Activated CD8-positive, alpha-beta memory T cell treated with anti-CD3 and anti-CD28 coated beads, Interleukin-2, amount 50 U/mL, for 48 hours (primary cell): ENCODE results near the gene TMEM39A.

Experiments
- DNase-seq: peaks from one replicate; pipeline ENCODE4 v3.0.0-alpha.2; 2020

The TMEM39A gene

DNA sequence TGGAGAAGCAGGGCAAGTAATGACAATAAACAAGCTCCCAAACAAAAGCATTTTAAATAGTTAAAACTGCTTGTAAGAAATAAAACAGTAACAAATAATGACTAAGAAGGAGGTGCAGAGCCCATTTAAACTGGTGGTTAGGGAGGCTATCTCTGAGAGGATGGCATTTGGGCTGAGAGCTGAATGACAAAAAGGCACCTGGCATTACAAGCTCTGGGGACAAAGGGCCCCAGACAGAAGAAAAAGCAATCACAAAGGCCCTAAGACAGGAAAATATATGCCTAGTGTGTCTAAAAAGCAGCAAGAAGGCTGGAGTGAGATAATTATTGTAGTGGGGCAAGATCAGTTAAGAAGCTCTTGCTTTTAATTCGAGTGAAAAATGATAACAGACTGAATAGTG lies 9.6 kb downstream of the TMEM39A start:
- no peak for DNase-seq

GRCh38 chr3:119444590-119444989 lies 18.8 kb downstream of the TMEM39A start:
- no peak for DNase-seq

GRCh38 chr3:119443179-119443578 lies 20.2 kb downstream of the TMEM39A start:
- no peak for DNase-seq

- DNase-seq: no peak
Measured at GRCh38 chr3:119437691-119438258, 25.6 kb downstream of the TMEM39A start.

GRCh38 chr3:119436977-119437376 lies 26.4 kb downstream of the TMEM39A start:
- no peak for DNase-seq

DNA sequence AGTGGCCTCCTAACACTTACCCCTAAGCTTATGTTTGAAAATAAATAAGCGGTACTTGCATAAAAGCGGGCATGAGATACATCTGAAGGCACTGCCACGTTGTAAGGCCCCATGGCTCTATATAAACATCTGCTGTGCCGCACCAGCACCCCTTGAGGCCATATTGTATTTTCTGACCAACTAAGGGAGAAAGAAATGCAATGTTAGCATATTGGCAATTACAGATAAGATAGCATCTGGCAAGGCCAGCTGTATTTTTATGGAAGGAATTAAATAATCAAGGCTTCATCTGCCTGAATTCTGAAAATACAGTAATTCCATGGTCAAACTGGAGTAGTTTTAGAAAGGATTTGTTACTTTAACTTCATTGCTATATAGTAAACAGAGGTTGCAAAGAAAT lies 28.7 kb downstream of the TMEM39A start:
- DNase-seq: no peak

DNA sequence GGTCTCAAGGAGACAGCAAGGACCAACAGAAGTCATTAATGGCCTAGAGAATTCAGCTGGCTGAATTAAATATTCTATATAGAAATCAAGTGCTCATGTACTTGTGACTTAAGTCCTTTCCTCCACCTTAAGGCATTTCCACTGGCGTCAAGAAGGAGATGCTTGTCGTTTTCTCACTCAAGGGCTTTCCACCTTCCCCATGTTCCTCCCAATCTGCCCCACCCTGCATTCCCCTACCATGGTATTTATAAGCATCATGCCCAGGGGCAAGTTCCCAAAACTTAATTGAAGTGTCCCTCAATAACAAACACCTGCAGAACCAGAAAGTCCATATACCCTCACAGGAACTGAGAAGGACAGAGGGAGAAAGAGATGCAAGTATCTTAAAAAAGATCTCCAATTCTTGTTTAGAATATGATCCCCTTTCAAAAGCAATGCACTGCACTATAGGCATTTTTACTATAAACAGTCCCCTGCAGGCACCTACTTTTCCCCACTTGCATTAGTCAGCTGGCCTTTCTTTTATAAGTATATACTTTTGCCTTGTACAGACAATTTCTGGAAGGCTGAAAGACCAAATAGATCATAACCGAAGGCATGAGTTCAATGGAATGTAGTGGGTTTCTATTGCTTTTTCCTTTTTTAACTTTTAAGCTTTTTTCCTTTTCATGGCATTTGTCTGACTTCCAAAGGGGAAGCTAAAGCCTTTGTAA lies 29.6 kb downstream of the TMEM39A start:
- no peak for DNase-seq

- DNase-seq: no peak
Measured at GRCh38 chr3:119428538-119428937, 34.9 kb downstream of the TMEM39A start.

GRCh38 chr3:119427669-119428068 lies 35.7 kb downstream of the TMEM39A start:
- DNase-seq: no peak

DNA sequence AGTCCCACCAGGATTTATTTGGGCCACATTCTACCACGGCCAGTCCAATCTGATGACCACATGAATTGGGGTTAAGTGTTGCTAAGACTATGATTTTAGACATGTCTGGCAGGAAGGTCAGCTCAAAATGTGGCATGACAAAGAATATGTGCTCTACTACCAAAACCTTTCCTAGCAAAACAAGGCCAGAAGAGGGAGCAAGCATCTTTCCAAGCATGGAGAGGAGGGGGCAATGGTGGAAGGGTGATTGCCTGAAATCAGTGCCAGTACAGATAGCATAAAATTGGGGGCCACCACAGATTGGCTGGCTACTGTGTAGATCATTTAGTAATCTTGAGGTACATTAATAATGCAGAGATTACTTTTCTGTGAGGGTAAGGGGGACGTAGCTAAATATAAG lies 43.2 kb downstream of the TMEM39A start:
- DNase-seq: no peak

DNA sequence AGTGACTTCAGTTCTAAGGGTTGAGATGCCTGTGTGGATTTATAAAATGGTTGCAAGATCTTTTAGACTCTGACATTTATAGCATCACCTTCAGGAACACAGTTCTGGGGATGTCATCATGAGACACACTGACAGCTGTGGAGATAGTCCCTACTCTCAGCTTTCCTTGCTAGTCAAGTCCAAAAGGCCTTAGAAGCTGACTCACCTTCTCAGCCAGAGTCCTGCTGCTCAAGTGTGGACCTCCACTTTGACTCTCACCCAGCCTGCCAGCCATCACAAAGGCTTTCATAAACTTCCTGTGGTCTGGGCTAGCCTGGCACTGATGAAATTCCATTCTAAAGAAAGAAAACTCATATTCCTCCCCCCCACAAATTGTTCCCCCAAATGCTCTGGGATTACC lies 44.8 kb downstream of the TMEM39A start:
- DNase-seq: no peak

DNA sequence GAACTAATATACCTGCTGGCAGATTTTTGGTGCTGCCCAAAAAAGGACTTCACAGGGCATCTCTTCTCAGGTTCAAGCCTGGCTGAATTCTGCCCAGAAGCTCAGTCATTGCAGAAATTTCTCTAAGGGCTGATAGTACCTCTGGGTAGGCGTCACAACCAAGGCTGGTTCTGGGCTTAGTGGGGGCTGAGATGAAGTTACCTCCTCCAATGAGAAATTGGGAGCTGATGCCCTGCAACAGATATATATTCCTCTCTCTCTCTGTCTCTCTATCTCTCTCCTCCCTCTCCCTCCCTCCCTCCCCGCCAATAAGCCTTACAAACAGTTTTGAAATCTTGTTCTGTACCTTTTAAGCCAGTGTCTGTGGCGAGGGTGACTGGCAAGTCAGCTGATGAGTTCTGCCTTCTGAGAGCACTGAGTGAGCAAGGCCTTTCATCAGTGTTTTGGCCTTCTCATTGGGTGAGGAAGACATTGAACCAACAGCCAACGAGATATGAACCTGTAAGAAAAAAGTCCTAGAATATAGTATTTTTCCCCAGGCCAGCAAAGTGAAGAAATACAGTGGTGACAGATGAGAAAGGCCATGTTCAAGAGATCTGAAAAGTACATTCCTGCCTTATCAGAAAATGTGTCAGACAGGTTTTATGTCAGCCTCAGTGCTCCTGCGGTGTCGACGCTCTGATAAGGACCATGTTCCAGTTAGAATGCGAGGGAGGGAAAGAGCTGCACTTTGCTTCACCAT lies 45.5 kb downstream of the TMEM39A start:
- no peak for DNase-seq

- no peak for DNase-seq
Measured at GRCh38 chr3:119416873-119417272, 46.5 kb downstream of the TMEM39A start.

GRCh38 chr3:119413603-119414280 lies 49.7 kb downstream of the TMEM39A start:
- DNase-seq: no peak

DNA sequence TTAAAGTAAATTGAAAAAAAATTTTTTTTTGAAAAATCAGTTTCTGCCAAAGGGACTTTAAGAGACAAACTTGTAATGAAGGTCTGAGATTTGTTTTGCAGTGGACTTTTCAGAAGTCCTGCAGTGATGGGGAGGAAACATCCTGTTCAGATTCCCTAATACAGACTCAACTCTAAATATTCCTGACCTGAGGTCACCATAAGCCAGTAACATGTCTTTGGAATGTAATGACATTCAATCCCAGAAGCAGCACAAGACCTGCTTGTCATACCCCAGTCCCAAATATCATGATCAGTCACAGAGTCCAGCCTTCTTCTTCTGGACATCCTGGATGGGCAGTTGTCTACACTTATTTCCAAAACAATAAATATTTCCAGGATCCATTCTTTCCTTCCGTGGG lies 53.6 kb downstream of the TMEM39A start:
- no peak for DNase-seq

GRCh38 chr3:119408243-119408950 lies 55.0 kb downstream of the TMEM39A start:
- no peak for DNase-seq

DNA sequence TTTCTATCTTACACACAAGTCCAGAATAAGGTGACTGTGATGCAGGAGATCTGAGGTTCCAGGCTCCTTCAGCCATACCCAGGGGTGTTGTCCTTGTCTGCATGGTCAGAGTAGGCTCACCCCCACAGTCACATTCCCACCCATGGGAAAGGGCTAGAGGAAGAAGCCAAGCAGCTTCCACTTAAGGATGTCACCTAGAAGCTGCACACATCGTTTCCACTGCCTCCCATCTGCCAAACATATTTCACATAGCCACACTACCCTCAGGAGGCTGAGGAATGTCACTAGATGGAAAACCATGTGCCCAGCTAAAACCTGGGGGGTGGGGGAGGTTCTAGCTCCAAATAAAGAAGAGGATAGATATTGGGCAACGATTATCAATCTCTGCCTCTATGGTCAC lies 58.1 kb downstream of the TMEM39A start:
- DNase-seq: no peak

- no peak for DNase-seq
Measured at GRCh38 chr3:119403201-119403600, 60.2 kb downstream of the TMEM39A start.

- DNase-seq: no peak
Measured at GRCh38 chr3:119402791-119403190, 60.6 kb downstream of the TMEM39A start.

- DNase-seq: no peak
Measured at GRCh38 chr3:119401503-119402440, 61.6 kb downstream of the TMEM39A start.

- DNase-seq: no peak
Measured at GRCh38 chr3:119401069-119401468, 62.3 kb downstream of the TMEM39A start.

DNA sequence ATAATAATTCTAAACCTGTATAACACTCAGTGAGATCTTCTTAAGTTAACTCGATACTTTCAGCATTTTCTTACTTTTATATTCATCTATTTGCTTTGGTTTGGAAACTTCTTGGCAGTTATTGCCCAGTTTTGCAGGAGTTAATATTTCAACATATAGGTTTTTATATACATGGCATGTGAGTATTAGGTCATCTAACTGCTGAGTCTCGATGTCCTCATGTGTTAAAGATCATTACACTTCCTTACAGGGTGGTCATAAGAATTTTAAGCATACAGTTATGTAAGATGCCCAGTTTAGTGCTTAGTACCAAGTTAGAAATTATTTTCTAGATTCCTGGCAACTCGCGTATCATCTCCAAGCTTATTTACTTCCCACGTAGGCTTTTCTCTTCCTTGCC lies 62.9 kb downstream of the TMEM39A start:
- DNase-seq: no peak
